CD4-positive, alpha-beta T cell treated with Interleukin-15 for 1 hour (primary cell): Measurements from ENCODE around the gene CACNA1H.
A peak's percentile ranks its signal among the peaks of the same experiment; 100 is the strongest.
"Not testable (repeated sequence)": the region's sequence is repeated elsewhere in the genome, so short reads cannot be mapped to it uniquely, and the experiment has no call there.

ENCODE experiments used
- DNase-seq: peaks from one replicate; pipeline ENCODE4 v3.0.0-alpha.2; 2020

CACNA1H gene

DNA sequence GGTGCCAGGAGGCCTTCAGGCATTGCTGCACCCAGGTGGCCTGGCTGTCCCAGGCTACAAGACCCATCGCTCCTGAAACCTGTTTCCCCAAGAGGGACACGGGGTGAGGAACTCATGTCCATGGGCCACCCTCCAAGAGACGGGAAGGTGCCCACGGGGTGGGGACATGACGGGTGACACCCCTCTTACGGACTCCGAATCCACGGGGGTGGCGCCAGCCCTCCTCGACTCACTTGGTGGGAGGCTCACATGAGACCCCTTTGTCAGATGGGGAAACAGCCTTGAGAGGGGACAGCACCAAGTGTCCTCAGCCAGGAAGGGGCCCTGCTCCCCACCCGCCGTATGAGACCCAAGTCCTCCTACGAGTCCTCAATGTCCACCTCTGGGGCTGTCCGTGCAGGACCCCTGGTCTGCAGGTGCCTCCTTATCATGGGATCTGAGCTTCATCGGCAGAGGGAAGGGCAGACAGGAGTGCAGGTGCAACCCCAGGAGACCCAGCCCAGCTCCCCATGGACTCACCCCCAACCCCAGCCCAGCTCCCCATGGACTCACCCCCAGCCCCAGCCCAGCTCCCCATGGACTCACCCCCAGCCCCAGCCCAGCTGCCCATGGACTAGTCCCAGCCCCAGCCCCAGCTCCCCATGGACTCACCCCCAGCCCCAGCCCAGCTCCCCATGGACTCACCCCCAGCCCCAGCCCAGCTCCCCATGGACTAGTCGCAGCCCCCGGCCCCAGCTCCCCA is 77.7 kb downstream of the CACNA1H start:
- not testable (repeated sequence) for DNase-seq

DNA sequence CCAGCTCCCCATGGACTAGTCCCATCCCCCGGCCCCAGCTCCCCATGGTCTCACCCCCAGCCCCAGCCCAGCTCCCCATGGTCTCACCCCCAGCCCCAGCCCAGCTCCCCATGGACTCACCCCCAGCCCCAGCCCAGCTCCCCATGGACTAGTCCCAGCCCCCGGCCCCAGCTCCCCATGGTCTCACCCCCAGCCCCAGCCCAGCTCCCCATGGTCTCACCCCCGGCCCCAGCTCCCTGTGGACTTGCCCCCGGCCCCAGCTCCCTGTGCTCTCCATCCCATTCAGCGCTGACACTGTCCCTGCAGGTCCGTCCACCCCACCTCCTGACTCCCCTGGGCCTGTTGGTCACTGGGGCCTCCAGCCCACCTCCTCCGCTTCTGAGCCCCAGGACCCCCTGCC is 78.4 kb downstream of the CACNA1H start:
- DNase-seq: not testable (repeated sequence)

DNA sequence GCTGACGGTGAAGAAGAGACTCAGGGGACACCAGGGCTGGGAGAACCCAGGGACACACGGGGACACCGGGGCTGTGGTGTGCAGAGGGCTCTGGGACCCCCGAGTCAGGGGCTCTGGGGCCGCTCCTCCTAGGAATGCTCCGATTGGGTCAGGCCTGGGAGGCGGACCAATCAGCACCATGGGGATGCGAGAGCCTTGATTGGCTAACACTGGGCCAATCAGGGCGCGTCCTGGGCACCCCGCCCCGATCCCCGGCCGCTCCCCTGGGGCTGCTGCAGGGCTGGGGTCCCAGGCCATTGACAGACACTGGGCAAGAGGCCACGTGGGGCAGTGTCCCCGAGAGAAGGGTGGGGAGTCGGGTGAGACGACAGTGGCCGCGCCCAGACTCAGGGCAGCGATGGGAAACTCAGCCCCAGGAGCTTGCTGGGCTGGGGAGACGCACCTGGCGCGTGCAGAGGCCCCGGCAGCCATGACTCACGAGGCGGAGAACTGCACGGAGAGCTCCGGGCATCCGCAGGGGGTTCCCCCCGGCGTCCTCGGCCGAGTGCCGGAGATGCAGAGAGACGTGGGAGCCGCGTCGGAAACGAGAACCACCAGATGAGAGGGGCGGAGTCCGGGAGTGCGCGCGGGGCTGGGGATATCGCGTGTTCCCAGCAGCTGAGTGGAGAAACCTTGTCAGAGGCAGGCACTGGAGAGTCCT is 79.3 kb downstream of the CACNA1H start:
- DNase-seq: not testable (repeated sequence)

DNA sequence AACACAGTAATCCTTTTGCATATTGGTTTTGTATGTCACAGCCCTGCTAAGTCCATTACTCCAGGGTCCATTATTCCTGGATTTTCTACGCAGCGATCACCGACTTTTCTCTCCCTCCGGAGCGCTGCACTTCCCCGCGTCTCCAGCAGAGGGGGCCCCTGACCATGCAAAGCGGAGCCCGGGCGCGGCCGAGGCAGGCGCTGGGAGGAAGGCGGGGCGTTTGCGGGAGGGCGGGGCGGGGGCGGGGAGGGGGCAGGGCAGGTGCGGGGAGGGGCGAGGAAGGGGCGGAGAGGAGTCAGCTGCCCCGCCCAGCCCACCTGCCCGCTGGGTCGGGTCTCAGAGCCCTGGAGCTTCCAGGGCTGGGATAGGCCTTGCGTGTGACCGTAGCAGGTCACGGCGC is 83.8 kb downstream of the CACNA1H start:
- not testable (repeated sequence) for DNase-seq

DNA sequence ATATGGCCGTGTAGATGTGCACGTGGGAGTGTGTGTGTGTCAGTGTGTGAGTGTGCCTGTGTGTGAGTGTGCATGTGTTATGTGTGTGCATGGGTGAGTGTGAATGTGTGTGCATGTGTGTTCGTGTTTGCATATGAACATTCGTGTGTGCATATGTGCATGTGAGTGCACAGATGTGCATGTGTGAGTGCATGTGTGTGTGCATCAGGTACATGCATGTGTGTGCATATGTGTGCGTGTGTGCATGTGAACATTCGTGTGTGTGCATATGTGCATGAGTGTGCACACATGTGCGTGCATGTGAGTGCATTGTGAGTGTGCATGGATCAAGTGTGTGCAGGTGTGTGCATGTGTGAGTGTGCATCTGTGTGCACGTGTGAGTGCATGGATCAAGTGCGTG is 85.1 kb downstream of the CACNA1H start:
- no peak for DNase-seq

DNA sequence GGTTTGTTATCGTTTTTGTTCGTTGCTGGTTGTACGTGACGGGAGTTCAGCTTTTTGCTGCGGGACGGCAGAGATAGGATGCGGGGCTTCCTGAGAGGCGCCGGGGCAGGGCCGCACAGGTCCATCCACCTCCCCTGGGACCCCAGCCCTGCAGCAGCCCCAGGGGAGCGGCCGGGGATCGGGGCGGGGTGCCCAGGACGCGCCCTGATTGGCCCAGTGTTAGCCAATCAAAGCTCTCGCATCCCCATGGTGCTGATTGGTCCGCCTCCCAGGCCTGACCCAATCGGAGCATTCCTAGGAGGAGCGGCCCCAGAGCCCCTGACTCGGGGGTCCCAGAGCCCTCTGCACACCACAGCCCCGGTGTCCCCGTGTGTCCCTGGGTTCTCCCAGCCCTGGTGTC is 86.0 kb downstream of the CACNA1H start:
- not testable (repeated sequence) for DNase-seq

DNA sequence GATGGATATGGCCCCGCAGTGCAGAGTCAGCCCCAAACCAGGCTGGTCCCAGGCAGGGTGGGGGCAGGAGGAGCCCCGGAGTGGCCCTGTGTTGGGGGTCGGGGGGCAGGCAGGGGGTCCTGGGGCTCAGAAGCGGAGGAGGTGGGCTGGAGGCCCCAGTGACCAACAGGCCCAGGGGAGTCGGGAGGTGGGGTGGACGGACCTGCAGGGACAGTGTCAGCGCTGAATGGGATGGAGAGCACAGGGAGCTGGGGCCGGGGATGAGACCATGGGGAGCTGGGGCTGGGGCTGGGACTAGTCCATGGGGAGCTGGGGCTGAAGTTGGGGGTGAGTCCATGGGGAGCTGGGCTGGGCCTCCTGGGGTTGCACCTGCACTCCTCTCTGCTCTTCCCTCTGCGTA is 86.7 kb downstream of the CACNA1H start:
- DNase-seq: not testable (repeated sequence)

DNA sequence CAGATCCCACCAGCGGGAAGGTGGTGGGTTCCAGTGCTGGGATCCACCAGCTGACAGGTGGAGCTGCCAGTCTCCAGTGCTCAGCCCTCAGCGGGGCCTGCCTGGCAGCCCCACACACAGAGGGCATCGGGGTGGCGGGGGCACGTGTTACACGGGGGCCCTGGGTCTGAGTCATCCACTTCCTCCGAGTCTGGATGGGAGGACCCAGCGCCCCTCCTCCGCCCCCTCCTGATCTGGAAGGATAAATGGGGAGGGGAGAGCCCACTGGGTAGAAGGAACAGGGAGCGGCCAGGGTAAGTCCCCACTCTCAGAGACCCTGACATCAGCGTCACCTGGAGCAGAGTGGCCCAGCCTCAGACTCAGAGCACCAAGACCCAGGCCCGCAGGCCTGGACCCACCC is 87.5 kb downstream of the CACNA1H start, which contains the start of gene TPSAB1:
Gene TPSAB1, plus strand, starts transcription at position 270 of the 400 bp plus-strand sequence. CDS start 234 bp downstream, outside the sequence.
- DNase-seq: not testable (repeated sequence)

DNA sequence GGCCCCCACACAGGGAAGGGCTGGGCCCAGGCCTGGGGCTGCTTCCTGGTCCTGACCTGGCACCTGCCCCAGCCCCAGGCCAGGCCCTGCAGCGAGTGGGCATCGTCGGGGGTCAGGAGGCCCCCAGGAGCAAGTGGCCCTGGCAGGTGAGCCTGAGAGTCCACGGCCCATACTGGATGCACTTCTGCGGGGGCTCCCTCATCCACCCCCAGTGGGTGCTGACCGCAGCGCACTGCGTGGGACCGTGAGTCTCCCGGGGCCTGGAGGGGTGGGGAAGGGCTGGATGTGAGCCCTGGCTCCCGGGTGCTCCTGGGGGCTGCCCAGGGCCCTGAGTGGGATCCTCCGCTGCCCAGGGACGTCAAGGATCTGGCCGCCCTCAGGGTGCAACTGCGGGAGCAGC is 88.2 kb downstream of the CACNA1H start:
- DNase-seq: not testable (repeated sequence)

DNA sequence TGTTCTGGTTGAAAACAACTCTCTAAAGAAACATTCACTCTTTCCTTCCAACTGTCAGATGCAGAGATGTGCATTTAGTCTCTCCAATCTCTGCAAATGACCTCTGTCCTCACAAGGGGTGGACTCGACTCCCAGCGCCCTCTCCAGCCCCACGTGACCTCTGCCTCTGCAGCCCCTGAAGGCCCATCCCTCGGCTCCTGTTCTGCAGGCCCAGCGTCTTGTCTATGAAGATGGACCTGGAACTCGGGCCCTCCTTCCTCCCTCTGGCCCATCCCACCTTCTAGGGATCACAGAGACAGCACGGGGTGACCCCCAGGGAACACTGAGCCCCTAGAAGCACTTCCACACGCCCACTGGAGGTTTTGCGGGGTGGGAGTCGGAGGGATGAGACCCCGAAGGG is 90.5 kb downstream of the CACNA1H start:
- not testable (repeated sequence) for DNase-seq

DNA sequence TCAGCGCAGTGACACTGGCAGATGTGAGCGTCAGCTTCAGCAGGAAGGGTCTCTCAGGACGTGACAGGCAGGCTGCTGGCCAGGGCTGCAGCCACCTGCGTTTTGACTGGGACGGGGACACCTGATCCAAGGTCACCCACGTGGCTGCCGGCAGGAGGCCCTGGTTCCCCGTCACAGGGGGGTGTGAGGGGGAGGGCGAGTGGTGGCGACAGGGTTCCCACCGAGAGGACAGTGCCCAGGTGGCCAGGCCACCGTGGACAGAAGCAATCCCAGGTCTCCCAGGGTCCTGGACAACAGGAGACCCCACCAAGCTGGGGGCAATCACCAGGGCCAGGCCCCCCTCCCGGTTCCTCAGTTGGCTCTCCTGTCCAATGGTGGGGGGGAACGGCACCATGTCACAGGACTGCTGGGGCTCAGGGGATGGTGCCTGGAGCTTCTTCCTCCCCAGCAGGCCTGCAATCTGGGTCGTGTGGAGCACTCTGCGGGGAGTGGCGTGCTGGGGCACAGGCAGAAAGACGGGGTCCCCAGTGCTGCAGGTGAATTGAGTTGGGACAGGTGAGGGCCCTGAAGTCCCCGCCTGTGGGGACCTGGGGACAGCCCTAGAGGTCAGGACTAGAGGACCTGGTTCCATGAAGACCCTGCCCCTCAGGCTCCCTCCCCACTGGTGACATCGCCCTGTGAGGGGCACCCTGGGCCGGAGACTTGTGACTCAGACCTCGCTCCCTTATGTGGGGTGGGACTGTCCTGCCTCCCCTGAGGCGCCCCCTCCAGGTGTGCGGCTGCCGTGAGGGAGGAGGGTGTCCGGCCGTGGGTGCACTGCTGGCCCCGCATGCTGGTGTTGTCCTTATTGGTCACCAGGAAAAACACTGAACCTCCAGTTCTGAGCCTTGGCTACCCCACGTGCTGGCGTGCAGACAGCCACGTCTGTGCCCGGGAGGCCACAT is 91.3 kb downstream of the CACNA1H start:
- not testable (repeated sequence) for DNase-seq

DNA sequence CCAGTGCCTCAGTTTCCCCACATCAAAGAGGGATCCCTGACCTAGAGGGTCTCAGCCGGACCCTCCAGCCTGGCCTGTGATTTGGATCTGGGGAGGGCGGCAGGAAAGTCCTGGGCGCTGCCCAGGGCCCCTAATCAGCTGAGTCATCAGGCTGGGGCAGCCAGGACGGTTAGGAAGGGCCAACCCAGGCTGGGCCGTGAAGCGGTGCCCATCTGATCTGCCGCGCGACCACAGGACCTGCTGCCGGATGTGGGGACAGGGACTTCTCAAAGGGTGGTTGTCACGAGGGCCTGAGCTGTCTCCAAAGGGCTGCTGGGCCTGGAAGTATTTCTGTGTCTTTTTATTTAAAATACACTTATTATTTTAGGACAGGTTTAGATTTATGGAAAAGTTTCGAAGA is 92.0 kb downstream of the CACNA1H start:
- peak; percentile 51 for DNase-seq

DNA sequence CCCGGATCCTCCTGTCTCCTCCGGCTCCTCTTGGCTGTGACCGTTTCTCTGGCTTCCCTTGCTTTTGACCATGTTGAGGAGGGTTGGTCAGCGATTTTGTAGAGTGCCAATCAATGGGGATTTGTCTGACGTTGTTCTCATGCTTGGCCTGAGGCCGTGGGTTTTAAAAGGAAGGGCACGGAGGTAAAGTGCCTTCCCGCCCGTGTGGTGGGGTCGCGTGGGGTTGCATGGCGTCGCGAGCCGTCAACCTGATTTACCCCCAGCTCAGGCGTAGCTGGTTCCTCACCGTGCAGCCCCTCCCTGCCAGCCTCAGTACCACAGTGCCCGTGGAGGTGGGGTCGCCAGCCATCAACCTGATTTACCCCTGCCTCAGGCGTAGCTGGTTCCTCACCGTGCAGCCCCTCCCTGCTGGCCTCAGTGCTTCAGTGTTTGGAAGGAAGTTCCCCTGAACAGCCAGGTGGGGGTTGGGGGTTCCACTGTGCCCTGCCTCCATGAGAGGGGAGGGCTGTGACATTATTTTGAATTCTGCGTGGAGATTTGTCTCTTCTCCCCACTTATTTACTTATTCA is 92.6 kb downstream of the CACNA1H start:
- DNase-seq: no peak

DNA sequence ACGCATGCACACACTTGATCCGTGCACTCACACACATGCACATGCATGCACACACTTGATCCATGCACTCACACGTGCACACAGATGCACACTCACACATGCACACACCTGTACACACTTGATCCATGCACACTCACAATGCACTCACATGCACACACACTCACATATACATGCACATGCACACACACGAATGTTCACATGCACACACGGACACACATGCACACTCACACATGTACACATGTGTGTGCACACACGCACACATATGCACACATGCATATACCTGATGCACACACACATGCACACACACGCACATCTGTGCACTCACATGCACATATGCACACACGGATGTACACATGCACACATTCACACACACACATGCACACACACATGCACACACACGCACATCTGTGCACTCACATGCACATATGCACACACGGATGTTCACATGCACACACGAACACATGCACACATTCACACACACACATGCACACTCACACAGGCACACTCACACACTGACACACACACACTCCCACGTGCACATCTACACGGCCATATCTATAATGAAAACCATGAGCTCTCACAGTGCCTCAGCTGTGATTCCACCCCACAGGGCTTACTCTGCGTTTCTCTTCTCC is 95.1 kb downstream of the CACNA1H start:
- DNase-seq: not testable (repeated sequence)

DNA sequence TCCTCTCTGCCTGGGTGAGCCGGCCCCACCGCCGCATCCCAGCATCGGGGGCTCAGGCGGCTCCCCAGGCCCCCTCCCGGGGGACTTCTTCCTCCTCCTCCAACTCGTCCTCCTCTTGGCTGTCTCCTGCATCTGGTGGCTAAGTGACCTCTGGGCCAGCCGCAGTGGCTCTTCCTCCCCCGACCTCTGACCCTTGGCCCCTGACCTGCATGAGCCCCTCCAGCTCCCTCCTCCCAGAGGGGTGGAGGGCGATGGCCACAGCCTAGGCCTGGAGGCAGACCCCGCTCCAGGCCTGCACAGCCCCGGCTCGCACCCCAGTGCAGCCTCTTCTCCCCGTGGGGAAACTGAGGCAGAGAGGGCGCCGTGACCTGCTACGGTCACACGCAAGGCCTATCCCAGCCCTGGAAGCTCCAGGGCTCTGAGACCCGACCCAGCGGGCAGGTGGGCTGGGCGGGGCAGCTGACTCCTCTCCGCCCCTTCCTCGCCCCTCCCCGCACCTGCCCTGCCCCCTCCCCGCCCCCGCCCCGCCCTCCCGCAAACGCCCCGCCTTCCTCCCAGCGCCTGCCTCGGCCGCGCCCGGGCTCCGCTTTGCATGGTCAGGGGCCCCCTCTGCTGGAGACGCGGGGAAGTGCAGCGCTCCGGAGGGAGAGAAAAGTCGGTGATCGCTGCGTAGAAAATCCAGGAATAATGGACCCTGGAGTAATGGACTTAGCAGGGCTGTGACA is 96.3 kb downstream of the CACNA1H start:
- DNase-seq: not testable (repeated sequence)

DNA sequence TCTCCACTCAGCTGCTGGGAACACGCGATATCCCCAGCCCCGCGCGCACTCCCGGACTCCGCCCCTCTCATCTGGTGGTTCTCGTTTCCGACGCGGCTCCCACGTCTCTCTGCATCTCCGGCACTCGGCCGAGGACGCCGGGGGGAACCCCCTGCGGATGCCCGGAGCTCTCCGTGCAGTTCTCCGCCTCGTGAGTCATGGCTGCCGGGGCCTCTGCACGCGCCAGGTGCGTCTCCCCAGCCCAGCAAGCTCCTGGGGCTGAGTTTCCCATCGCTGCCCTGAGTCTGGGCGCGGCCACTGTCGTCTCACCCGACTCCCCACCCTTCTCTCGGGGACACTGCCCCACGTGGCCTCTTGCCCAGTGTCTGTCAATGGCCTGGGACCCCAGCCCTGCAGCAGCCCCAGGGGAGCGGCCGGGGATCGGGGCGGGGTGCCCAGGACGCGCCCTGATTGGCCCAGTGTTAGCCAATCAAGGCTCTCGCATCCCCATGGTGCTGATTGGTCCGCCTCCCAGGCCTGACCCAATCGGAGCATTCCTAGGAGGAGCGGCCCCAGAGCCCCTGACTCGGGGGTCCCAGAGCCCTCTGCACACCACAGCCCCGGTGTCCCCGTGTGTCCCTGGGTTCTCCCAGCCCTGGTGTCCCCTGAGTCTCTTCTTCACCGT is 100.9 kb downstream of the CACNA1H start:
- not testable (repeated sequence) for DNase-seq

DNA sequence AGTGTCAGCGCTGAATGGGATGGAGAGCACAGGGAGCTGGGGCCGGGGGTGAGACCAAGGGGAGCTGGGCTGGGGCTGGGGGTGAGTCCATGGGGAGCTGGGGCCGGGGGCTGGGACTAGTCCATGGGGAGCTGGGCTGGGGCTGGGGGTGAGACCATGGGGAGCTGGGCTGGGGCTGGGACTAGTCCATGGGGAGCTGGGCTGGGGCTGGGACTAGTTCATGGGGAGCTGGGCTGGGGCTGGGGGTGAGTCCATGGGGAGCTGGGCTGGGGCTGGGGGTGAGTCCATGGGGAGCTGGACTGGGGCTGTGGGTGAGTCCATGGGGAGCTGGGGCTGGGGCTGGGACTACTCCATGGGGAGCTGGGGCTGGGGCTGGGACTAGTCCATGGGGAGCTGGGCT is 101.9 kb downstream of the CACNA1H start:
- not testable (repeated sequence) for DNase-seq

DNA sequence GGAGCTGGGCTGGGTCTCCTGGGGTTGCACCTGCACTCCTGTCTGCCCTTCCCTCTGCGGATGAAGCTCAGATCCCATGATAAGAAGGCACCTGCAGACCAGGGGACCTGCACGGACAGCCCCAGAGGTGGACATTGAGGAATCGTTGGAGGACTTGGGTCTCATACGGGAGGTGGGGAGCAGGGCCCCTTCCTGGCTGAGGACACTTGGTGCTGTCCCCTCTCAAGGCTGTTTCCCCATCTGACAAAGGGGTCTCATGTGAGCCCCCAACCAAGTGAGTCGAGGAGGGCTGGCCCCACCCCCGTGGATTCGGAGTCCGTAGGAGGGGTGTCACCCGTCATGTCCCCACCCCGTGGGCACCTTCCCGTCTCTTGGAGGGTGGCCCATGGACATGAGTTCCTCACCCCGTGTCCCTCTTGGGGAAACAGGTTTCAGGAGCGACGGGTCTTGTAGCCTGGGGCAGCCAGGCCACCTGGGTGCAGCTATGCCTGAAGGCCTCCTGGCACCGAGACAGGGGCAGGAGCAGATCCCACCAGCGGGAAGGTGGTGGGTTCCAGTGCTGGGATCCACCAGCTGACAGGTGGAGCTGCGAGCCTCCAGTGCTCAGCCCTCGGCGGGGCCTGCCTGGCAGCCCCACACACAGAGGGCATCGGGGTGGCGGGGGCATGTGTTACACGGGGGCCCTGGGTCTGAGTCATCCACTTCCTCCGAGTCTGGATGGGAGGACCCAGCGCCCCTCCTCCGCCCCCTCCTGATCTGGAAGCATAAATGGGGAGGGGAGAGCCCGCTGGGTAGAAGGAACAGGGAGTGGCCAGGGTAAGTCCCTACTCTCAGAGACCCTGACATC is 102.6 kb downstream of the CACNA1H start, which contains the start of gene TPSD1:
Gene TPSD1, plus strand, starts transcription at position 794 of the 847 bp plus-strand sequence. CDS start 212 bp downstream, outside the sequence.
- not testable (repeated sequence) for DNase-seq

DNA sequence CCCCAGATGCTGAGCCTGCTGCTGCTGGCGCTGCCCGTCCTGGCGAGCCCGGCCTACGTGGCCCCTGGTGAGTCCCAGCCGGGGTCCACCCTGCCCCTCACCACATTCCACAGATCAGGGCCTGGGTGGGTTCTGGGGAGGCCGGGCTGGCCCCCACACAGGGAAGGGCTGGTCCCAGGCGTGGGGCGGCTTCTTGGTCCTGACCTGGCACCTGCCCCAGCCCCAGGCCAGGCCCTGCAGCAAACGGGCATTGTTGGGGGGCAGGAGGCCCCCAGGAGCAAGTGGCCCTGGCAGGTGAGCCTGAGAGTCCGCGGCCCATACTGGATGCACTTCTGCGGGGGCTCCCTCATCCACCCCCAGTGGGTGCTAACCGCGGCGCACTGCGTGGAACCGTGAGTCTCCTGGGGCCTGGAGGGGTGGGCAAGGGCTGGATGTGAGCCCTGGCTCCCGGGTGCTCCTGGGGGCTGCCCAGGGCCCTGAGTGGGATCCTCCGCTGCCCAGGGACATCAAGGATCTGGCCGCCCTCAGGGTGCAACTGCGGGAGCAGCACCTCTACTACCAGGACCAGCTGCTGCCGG is 103.5 kb downstream of the CACNA1H start:
- not testable (repeated sequence) for DNase-seq
